ENCODE data around the gene CACHD1.

The CACHD1 gene

GRCh38 chr1:64469977-64470664, at the start of gene CACHD1:
TSS of gene CACHD1 (plus strand) at chr1:64470129. CDS start at chr1:64470745, 616 bp downstream.
- Histone ChIP-seq H3K27ac (ENCODE audit: low read length) (peak within 1 kb of the TSS; percentile 41), H3K36me3 (ENCODE audit: control insufficient read depth in 2 of 2, insufficient read depth in 2 of 2, low read length in 2 of 2) (no peaks in the 10 kb centered on the region), H3K27me3 (ENCODE audit: control insufficient read depth in 1 of 2, insufficient read depth in 2 of 2, low read length in 2 of 2) (peaks cover 0 to 3% of the 10 kb centered on the region in 2 donors), H3K4me1 (ENCODE audit: control insufficient read depth, insufficient read depth, low read length) (peaks cover 17% of the 10 kb centered on the region), H3K9me3 (ENCODE audit: control insufficient read depth in 2 of 2, low read length in 2 of 2) (no peaks in the 10 kb centered on the region), H3K9ac (ENCODE audit: low read length in 2 of 2) (peak within 1 kb of the TSS; percentile 13 to 44), H3K4me3 (ENCODE audit: low read length in 2 of 2) (peak within 1 kb of the TSS; percentile 71 to 88)

GRCh38 chr1:64421377-64421776, 48.6 kb upstream of the CACHD1 start:
- Histone ChIP-seq H3K4me3 (ENCODE audit: low read length in 2 of 2) (no peak overlapping the region), H3K9ac (ENCODE audit: low read length in 2 of 2) (no peak overlapping the region), H3K9me3 (ENCODE audit: control insufficient read depth in 2 of 2, low read length in 2 of 2) (no peaks in the 10 kb centered on the region), H3K27ac (ENCODE audit: low read length) (no peak overlapping the region), H3K36me3 (ENCODE audit: control insufficient read depth in 2 of 2, insufficient read depth in 2 of 2, low read length in 2 of 2) (no peaks in the 10 kb centered on the region), H3K4me1 (ENCODE audit: control insufficient read depth, insufficient read depth, low read length) (no peaks in the 10 kb centered on the region), H3K27me3 (ENCODE audit: control insufficient read depth in 1 of 2, insufficient read depth in 2 of 2, low read length in 2 of 2) (no peaks in the 10 kb centered on the region)

GRCh38 chr1:64423526-64423925, 46.4 kb upstream of the CACHD1 start:
- no peaks in the 10 kb centered on the region for H3K9me3 ChIP-seq (ENCODE audit: control insufficient read depth in 2 of 2, low read length in 2 of 2)
- no peak overlapping the region for H3K9ac ChIP-seq (ENCODE audit: low read length in 2 of 2)
- H3K27ac ChIP-seq (ENCODE audit: low read length) = no peak overlapping the region
- H3K27me3 ChIP-seq (ENCODE audit: control insufficient read depth in 1 of 2, insufficient read depth in 2 of 2, low read length in 2 of 2) = no peaks in the 10 kb centered on the region
- no peaks in the 10 kb centered on the region for H3K36me3 ChIP-seq (ENCODE audit: control insufficient read depth in 2 of 2, insufficient read depth in 2 of 2, low read length in 2 of 2)
- H3K4me3 ChIP-seq (ENCODE audit: low read length in 2 of 2) = no peak overlapping the region
- H3K4me1 ChIP-seq (ENCODE audit: control insufficient read depth, insufficient read depth, low read length) = no peaks in the 10 kb centered on the region

- Histone ChIP-seq H3K27ac (ENCODE audit: low read length) (no peak overlapping the region), H3K4me1 (ENCODE audit: control insufficient read depth, insufficient read depth, low read length) (no peaks in the 10 kb centered on the region), H3K36me3 (ENCODE audit: control insufficient read depth in 2 of 2, insufficient read depth in 2 of 2, low read length in 2 of 2) (no peaks in the 10 kb centered on the region), H3K4me3 (ENCODE audit: low read length in 2 of 2) (no peak overlapping the region), H3K27me3 (ENCODE audit: control insufficient read depth in 1 of 2, insufficient read depth in 2 of 2, low read length in 2 of 2) (no peaks in the 10 kb centered on the region), H3K9me3 (ENCODE audit: control insufficient read depth in 2 of 2, low read length in 2 of 2) (no peaks in the 10 kb centered on the region), H3K9ac (ENCODE audit: low read length in 2 of 2) (no peak overlapping the region)
Observed at GRCh38 chr1:64424412-64424811, 45.5 kb upstream of the CACHD1 start.

GRCh38 chr1:64425521-64425920, 44.4 kb upstream of the CACHD1 start:
- H3K27me3 ChIP-seq (ENCODE audit: control insufficient read depth in 1 of 2, insufficient read depth in 2 of 2, low read length in 2 of 2) = no peaks in the 10 kb centered on the region
- H3K4me3 ChIP-seq (ENCODE audit: low read length in 2 of 2) = no peak overlapping the region
- H3K27ac ChIP-seq (ENCODE audit: low read length) = no peak overlapping the region
- H3K9me3 ChIP-seq (ENCODE audit: control insufficient read depth in 2 of 2, low read length in 2 of 2) = no peaks in the 10 kb centered on the region
- H3K36me3 ChIP-seq (ENCODE audit: control insufficient read depth in 2 of 2, insufficient read depth in 2 of 2, low read length in 2 of 2) = no peaks in the 10 kb centered on the region
- no peak overlapping the region for H3K9ac ChIP-seq (ENCODE audit: low read length in 2 of 2)
- no peaks in the 10 kb centered on the region for H3K4me1 ChIP-seq (ENCODE audit: control insufficient read depth, insufficient read depth, low read length)

GRCh38 chr1:64426681-64427080, 43.2 kb upstream of the CACHD1 start:
- Histone ChIP-seq H3K4me3 (ENCODE audit: low read length in 2 of 2) (no peak overlapping the region), H3K9ac (ENCODE audit: low read length in 2 of 2) (no peak overlapping the region), H3K27ac (ENCODE audit: low read length) (no peak overlapping the region), H3K36me3 (ENCODE audit: control insufficient read depth in 2 of 2, insufficient read depth in 2 of 2, low read length in 2 of 2) (no peaks in the 10 kb centered on the region), H3K9me3 (ENCODE audit: control insufficient read depth in 2 of 2, low read length in 2 of 2) (no peaks in the 10 kb centered on the region), H3K4me1 (ENCODE audit: control insufficient read depth, insufficient read depth, low read length) (no peaks in the 10 kb centered on the region), H3K27me3 (ENCODE audit: control insufficient read depth in 1 of 2, insufficient read depth in 2 of 2, low read length in 2 of 2) (no peaks in the 10 kb centered on the region)

GRCh38 chr1:64427879-64428278, 42.0 kb upstream of the CACHD1 start:
- H3K27ac ChIP-seq (ENCODE audit: low read length) = no peak overlapping the region
- H3K4me3 ChIP-seq (ENCODE audit: low read length in 2 of 2) = no peak overlapping the region
- no peaks in the 10 kb centered on the region for H3K9me3 ChIP-seq (ENCODE audit: control insufficient read depth in 2 of 2, low read length in 2 of 2)
- H3K36me3 ChIP-seq (ENCODE audit: control insufficient read depth in 2 of 2, insufficient read depth in 2 of 2, low read length in 2 of 2) = no peaks in the 10 kb centered on the region
- H3K4me1 ChIP-seq (ENCODE audit: control insufficient read depth, insufficient read depth, low read length) = no peaks in the 10 kb centered on the region
- no peak overlapping the region for H3K9ac ChIP-seq (ENCODE audit: low read length in 2 of 2)
- H3K27me3 ChIP-seq (ENCODE audit: control insufficient read depth in 1 of 2, insufficient read depth in 2 of 2, low read length in 2 of 2) = no peaks in the 10 kb centered on the region

GRCh38 chr1:64433308-64433707, 36.6 kb upstream of the CACHD1 start:
- Histone ChIP-seq H3K27me3 (ENCODE audit: control insufficient read depth in 1 of 2, insufficient read depth in 2 of 2, low read length in 2 of 2) (no peaks in the 10 kb centered on the region), H3K36me3 (ENCODE audit: control insufficient read depth in 2 of 2, insufficient read depth in 2 of 2, low read length in 2 of 2) (no peaks in the 10 kb centered on the region), H3K4me3 (ENCODE audit: low read length in 2 of 2) (no peak overlapping the region), H3K27ac (ENCODE audit: low read length) (no peak overlapping the region), H3K9me3 (ENCODE audit: control insufficient read depth in 2 of 2, low read length in 2 of 2) (peaks cover 0 to 3% of the 10 kb centered on the region in 2 donors), H3K4me1 (ENCODE audit: control insufficient read depth, insufficient read depth, low read length) (no peaks in the 10 kb centered on the region), H3K9ac (ENCODE audit: low read length in 2 of 2) (no peak overlapping the region)

- no peaks in the 10 kb centered on the region for H3K36me3 ChIP-seq (ENCODE audit: control insufficient read depth in 2 of 2, insufficient read depth in 2 of 2, low read length in 2 of 2)
- H3K4me3 ChIP-seq (ENCODE audit: low read length in 2 of 2) = no peak overlapping the region
- H3K9ac ChIP-seq (ENCODE audit: low read length in 2 of 2) = no peak overlapping the region
- peaks cover 0 to 3% of the 10 kb centered on the region in 2 donors for H3K9me3 ChIP-seq (ENCODE audit: control insufficient read depth in 2 of 2, low read length in 2 of 2)
- H3K4me1 ChIP-seq (ENCODE audit: control insufficient read depth, insufficient read depth, low read length) = no peaks in the 10 kb centered on the region
- H3K27me3 ChIP-seq (ENCODE audit: control insufficient read depth in 1 of 2, insufficient read depth in 2 of 2, low read length in 2 of 2) = no peaks in the 10 kb centered on the region
- no peak overlapping the region for H3K27ac ChIP-seq (ENCODE audit: low read length)
Observed at GRCh38 chr1:64433747-64434146, 36.2 kb upstream of the CACHD1 start.

- Histone ChIP-seq H3K27ac (ENCODE audit: low read length) (no peak overlapping the region), H3K4me3 (ENCODE audit: low read length in 2 of 2) (no peak overlapping the region), H3K36me3 (ENCODE audit: control insufficient read depth in 2 of 2, insufficient read depth in 2 of 2, low read length in 2 of 2) (no peaks in the 10 kb centered on the region), H3K9ac (ENCODE audit: low read length in 2 of 2) (no peak overlapping the region), H3K27me3 (ENCODE audit: control insufficient read depth in 1 of 2, insufficient read depth in 2 of 2, low read length in 2 of 2) (no peaks in the 10 kb centered on the region), H3K4me1 (ENCODE audit: control insufficient read depth, insufficient read depth, low read length) (no peaks in the 10 kb centered on the region), H3K9me3 (ENCODE audit: control insufficient read depth in 2 of 2, low read length in 2 of 2) (peaks cover 0 to 3% of the 10 kb centered on the region in 2 donors)
Observed at GRCh38 chr1:64435000-64435399, 34.9 kb upstream of the CACHD1 start.

GRCh38 chr1:64437453-64437852, 32.5 kb upstream of the CACHD1 start:
- Histone ChIP-seq H3K27me3 (ENCODE audit: control insufficient read depth in 1 of 2, insufficient read depth in 2 of 2, low read length in 2 of 2) (no peaks in the 10 kb centered on the region), H3K27ac (ENCODE audit: low read length) (no peak overlapping the region), H3K9me3 (ENCODE audit: control insufficient read depth in 2 of 2, low read length in 2 of 2) (peaks cover 0 to 3% of the 10 kb centered on the region in 2 donors)

More at GRCh38 chr1:64437453-64437852, 32.5 kb upstream of the CACHD1 start:
- no peaks in the 10 kb centered on the region for H3K36me3 ChIP-seq (ENCODE audit: control insufficient read depth in 2 of 2, insufficient read depth in 2 of 2, low read length in 2 of 2)
- H3K4me1 ChIP-seq (ENCODE audit: control insufficient read depth, insufficient read depth, low read length) = no peaks in the 10 kb centered on the region
- no peak overlapping the region for H3K9ac ChIP-seq (ENCODE audit: low read length in 2 of 2)
- H3K4me3 ChIP-seq (ENCODE audit: low read length in 2 of 2) = no peak overlapping the region

Data from stomach smooth muscle (tissue), 2 donors.